Measurements from ENCODE around the gene PPP5C.

PPP5C gene

GRCh38 chr19:46387713-46388130, 40.8 kb downstream of the PPP5C start:
- DNase-seq (ENCODE audit: low spot score) = no peak
- no peak for TF ChIP-seq CTCF (IDR thresholded peaks at IDR 0.05; ENCODE audit: extremely low read depth, missing control alignments)

GRCh38 chr19:46388311-46389095, 41.6 kb downstream of the PPP5C start:
- DNase-seq (ENCODE audit: low spot score) = no peak
- TF ChIP-seq CTCF (IDR thresholded peaks at IDR 0.05; ENCODE audit: extremely low read depth, missing control alignments) = no peak

- no peak for DNase-seq (ENCODE audit: low spot score)
- TF ChIP-seq CTCF (IDR thresholded peaks at IDR 0.05; ENCODE audit: extremely low read depth, missing control alignments) = no peak
Measured at GRCh38 chr19:46390121-46390858, 43.4 kb downstream of the PPP5C start.

- DNase-seq (ENCODE audit: low spot score) = no peak
Measured at GRCh38 chr19:46390866-46391265, 44.0 kb downstream of the PPP5C start.

GRCh38 chr19:46391296-46392251, 44.7 kb downstream of the PPP5C start:
- DNase-seq (ENCODE audit: low spot score) = no peak
- TF ChIP-seq CTCF (IDR thresholded peaks at IDR 0.05; ENCODE audit: extremely low read depth, missing control alignments) = no peak

More at GRCh38 chr19:46390866-46391265, 44.0 kb downstream of the PPP5C start:
- TF ChIP-seq CTCF (IDR thresholded peaks at IDR 0.05; ENCODE audit: extremely low read depth, missing control alignments) = no peak

GRCh38 chr19:46392252-46392801, 45.4 kb downstream of the PPP5C start:
- TF ChIP-seq CTCF (IDR thresholded peaks at IDR 0.05; ENCODE audit: extremely low read depth, missing control alignments) = no peak

More at GRCh38 chr19:46392252-46392801, 45.4 kb downstream of the PPP5C start:
- no peak for DNase-seq (ENCODE audit: low spot score)

All from GM20000 (cell line).